Colonic mucosa (tissue), 4 donors: Measurements from ENCODE around the gene DIP2A. TPM values are rescaled to one million over a fixed set of nuclear protein-coding genes. Genes with fewer than 3 reads are reported as not detected.

Experiments used
- DNase-seq: peaks from one replicate; pipeline ENCODE4 v3.0.0-alpha.2; 2020
- H3K27ac ChIP-seq: fragments of 200-600 bp; one replicate; pipeline ENCODE4 v1.8.0; 2021
- H3K27me3 ChIP-seq: fragments of 200-600 bp; one replicate; pipeline ENCODE4 v1.8.0; 2021
- H3K36me3 ChIP-seq: fragments of 200-600 bp; one replicate; pipeline ENCODE4 v1.8.0; 2021
- H3K4me1 ChIP-seq: fragments of 200-600 bp; one replicate; pipeline ENCODE4 v1.8.0; 2021; ENCODE audit warnings: mild to moderate bottlenecking
- H3K4me3 ChIP-seq: fragments of 200-600 bp; one replicate; pipeline ENCODE4 v1.8.0; 2021
- H3K9ac ChIP-seq, 2 donors: one replicate each; pipeline ENCODE4 v1.7.0; 2013; ENCODE audit warnings: control low read depth in 2 of 2, low read depth in 2 of 2, low read length in 2 of 2
- H3K9me3 ChIP-seq: fragments of 200-600 bp; one replicate; pipeline ENCODE4 v1.8.0; 2021
- CTCF ChIP-seq: fragments of 200-600 bp; IDR thresholded peaks from one replicate; pipeline ENCODE4 v1.8.0; 2022; ENCODE audit warnings: antibody characterized with exemption, mild to moderate bottlenecking
- intact Hi-C: fragments of 100-400 bp; cut with DNase I; formaldehyde crosslinking; loops from one replicate; pipeline ENCODE4 v1.14.1; 2022
- total RNA-seq, 2 donors: library from RNA; stranded (reverse); fragmentation: NEBNext Ultra II Directional in 1 of 2; extraction: Animal tissue kit (Norgen Biotek cat#: 25700) in 1 of 2; gene quantifications; one replicate each; pipeline ENCODE4 v1.2.1, GENCODE V29; 2021
- donor health status: healthy.
- donor health status: DM: no; HTN: no; CAD: no.
- donor health status: DM: no; HTN: no; CAD: no.

Gene DIP2A
- total RNA-seq, 2 donors from 2014 or later, result 40.4 to 41.0 TPM

- H3K4me1 ChIP-seq, result no peaks in the 10 kb centered on the region
- no peak within 1 kb of the TSS for H3K9ac ChIP-seq
- no peak for TF ChIP-seq CTCF
- no peak within 1 kb of the TSS for H3K27ac ChIP-seq
- intact Hi-C loops, result no loop called here
- H3K9me3 ChIP-seq, result no peaks in the 10 kb centered on the region
- no peaks in the 10 kb centered on the region for H3K27me3 ChIP-seq
- DNase-seq, result no peak
- H3K4me3 ChIP-seq, result no peak within 1 kb of the TSS
- no peaks in the 10 kb centered on the region for H3K36me3 ChIP-seq
Observed at GRCh38 chr21:46604975-46605766, 146.5 kb downstream of the DIP2A start, which contains the start of gene S100B. TSS of gene S100B (minus strand) at chr21:46605082. CDS start at chr21:46602415, 2,667 bp downstream.

- no peak overlapping the region for H3K9ac ChIP-seq
- no peak overlapping the region for H3K27ac ChIP-seq
- H3K27me3 ChIP-seq, result no peaks in the 10 kb centered on the region
- TF ChIP-seq CTCF, result no peak
- no peak overlapping the region for H3K4me3 ChIP-seq
- no peak for DNase-seq
- intact Hi-C loops, result no loop called here
- no peaks in the 10 kb centered on the region for H3K9me3 ChIP-seq
- H3K4me1 ChIP-seq, result no peaks in the 10 kb centered on the region
- no peaks in the 10 kb centered on the region for H3K36me3 ChIP-seq
Observed at GRCh38 chr21:46605767-46606426, 147.2 kb downstream of the DIP2A start.

GRCh38 chr21:46606427-46606813 is 147.7 kb downstream of the DIP2A start:
- DNase-seq, result no peak
- TF ChIP-seq CTCF, result no peak
- Histone ChIP-seq H3K9me3 (no peaks in the 10 kb centered on the region), H3K9ac (no peak overlapping the region), H3K36me3 (no peaks in the 10 kb centered on the region), H3K4me3 (no peak overlapping the region), H3K27ac (no peak overlapping the region), H3K4me1 (no peaks in the 10 kb centered on the region), H3K27me3 (no peaks in the 10 kb centered on the region)
- intact Hi-C loops, result no loop called here

GRCh38 chr21:46607636-46608035 is 148.9 kb downstream of the DIP2A start:
- Histone ChIP-seq H3K27ac (no peak overlapping the region), H3K4me3 (no peak overlapping the region), H3K4me1 (no peaks in the 10 kb centered on the region), H3K9me3 (no peaks in the 10 kb centered on the region), H3K27me3 (no peaks in the 10 kb centered on the region), H3K36me3 (no peaks in the 10 kb centered on the region), H3K9ac (no peak overlapping the region)
- DNase-seq, result no peak
- intact Hi-C loops, result no loop called here
- TF ChIP-seq CTCF, result no peak

- no peaks in the 10 kb centered on the region for H3K4me1 ChIP-seq
- no peak overlapping the region for H3K9ac ChIP-seq
- H3K27me3 ChIP-seq, result no peaks in the 10 kb centered on the region
- H3K27ac ChIP-seq, result no peak overlapping the region
- no peaks in the 10 kb centered on the region for H3K9me3 ChIP-seq
- H3K4me3 ChIP-seq, result no peak overlapping the region
- no peak for DNase-seq
- H3K36me3 ChIP-seq, result no peaks in the 10 kb centered on the region
- intact Hi-C loops, result no loop called here
- no peak for TF ChIP-seq CTCF
Observed at GRCh38 chr21:46608672-46609111, 150.0 kb downstream of the DIP2A start.
